ENCODE measurements around the gene USP54.

USP54 gene

GRCh38 chr10:73449113-73449512 lies 142.0 kb downstream of the USP54 start:
- H3K4me3 ChIP-seq (ENCODE audit: control insufficient read depth, low read depth, low read length) = no peak overlapping the region
- DNase-seq (ENCODE audit: low read depth) = no peak
- no peak for TF ChIP-seq CTCF (IDR thresholded peaks at IDR 0.05; ENCODE audit: control insufficient read depth, insufficient read depth, low read depth, low read length, missing control alignments)

- no peak for DNase-seq (ENCODE audit: low read depth)
- no peak for TF ChIP-seq CTCF (IDR thresholded peaks at IDR 0.05; ENCODE audit: control insufficient read depth, insufficient read depth, low read depth, low read length, missing control alignments)
Measured at GRCh38 chr10:73448384-73448783, 142.8 kb downstream of the USP54 start.

More at GRCh38 chr10:73448384-73448783, 142.8 kb downstream of the USP54 start:
- H3K4me3 ChIP-seq (ENCODE audit: control insufficient read depth, low read depth, low read length) = no peak overlapping the region
